Activated CD4-positive, alpha-beta T cell treated with anti-CD3 and anti-CD28 coated beads, Interleukin-2, amount 50 U/mL, for 48 hours (primary cell): ENCODE data around the gene RUFY4.

Experiments used
- DNase-seq, 2 experiments: peaks; one replicate each; pipeline ENCODE4 v3.0.0-alpha.2; 2020

The RUFY4 gene

DNA sequence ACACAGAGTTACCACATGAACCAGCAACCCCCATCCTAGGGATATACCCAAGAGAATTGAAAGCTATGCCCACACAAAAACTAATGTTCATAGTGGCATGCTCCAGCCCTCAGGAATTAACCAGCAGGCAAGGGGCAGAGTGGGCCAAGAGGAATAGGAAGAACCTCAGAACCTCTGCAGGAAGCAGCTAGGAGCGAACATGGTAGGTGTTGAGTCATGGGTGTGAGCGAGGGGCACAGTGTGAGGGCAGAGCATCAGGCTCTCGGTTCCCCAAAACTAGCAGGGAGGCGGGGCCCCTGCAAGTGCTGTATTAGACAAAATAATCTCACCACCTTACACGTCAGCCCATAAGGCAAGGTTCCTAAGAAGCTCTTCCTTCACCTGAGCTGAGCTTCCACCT, 5.6 kb upstream of the RUFY4 start:
- DNase-seq, result no peak

- no peak for DNase-seq
Observed at GRCh38 chr2:218063896-218064295, 5.2 kb upstream of the RUFY4 start.

- DNase-seq, result no peak
Observed at GRCh38 chr2:218065239-218066006, 3.6 kb upstream of the RUFY4 start.

GRCh38 chr2:218066926-218067515, 2.0 kb upstream of the RUFY4 start:
- no peak for DNase-seq

- no peak for DNase-seq
Observed at GRCh38 chr2:218067523-218067922, 1.5 kb upstream of the RUFY4 start.

- no peak for DNase-seq
Observed at GRCh38 chr2:218069606-218070300, 700 bp downstream of the RUFY4 start.

GRCh38 chr2:218070587-218070986, 1.5 kb downstream of the RUFY4 start:
- DNase-seq, result no peak

- DNase-seq, result no peak
Observed at GRCh38 chr2:218071218-218071937, 2.3 kb downstream of the RUFY4 start.

DNA sequence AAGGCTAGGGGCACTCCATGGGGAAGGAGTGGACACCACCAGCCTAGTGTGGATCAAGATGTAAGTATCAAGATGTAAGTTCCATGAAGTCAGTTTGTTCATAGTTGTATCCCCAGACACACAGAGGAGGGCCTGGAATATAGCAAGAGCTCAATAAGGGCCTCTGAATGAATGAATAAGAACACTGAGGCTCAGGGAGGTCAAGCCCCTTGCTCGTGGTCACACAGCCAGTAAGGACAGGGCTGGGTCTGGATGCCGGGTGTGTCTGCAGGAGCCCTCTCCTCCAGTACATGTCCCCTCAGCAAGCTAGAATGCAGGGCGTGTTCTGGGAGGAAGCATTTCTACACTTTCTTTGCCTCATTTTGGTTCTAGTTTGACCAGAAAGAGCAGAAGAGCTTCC, 2.9 kb downstream of the RUFY4 start:
- DNase-seq, result no peak

GRCh38 chr2:218072478-218073024, 3.5 kb downstream of the RUFY4 start:
- no peak for DNase-seq

GRCh38 chr2:218073185-218073584, 4.1 kb downstream of the RUFY4 start:
- no peak for DNase-seq

DNA sequence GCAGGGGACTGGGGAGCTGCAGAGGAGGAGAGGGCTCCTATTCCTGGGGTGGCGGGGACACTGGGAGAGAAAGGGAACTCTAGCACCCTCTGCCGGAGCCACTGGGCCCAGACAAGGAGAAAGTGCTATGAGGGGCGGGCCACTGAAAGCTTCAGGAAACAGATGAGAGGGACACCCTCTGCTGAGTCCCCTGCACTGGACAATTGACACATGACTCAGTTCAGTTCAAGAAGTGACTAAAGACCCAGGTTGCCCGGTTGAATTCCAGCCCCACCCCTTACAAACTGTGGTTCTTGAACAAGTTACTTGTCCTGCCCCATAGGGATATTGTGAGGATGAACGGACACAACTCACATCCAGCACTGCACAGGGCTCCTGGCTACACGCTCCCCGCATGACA, 5.0 kb downstream of the RUFY4 start:
- peak; percentile 33 to 45 for DNase-seq

DNA sequence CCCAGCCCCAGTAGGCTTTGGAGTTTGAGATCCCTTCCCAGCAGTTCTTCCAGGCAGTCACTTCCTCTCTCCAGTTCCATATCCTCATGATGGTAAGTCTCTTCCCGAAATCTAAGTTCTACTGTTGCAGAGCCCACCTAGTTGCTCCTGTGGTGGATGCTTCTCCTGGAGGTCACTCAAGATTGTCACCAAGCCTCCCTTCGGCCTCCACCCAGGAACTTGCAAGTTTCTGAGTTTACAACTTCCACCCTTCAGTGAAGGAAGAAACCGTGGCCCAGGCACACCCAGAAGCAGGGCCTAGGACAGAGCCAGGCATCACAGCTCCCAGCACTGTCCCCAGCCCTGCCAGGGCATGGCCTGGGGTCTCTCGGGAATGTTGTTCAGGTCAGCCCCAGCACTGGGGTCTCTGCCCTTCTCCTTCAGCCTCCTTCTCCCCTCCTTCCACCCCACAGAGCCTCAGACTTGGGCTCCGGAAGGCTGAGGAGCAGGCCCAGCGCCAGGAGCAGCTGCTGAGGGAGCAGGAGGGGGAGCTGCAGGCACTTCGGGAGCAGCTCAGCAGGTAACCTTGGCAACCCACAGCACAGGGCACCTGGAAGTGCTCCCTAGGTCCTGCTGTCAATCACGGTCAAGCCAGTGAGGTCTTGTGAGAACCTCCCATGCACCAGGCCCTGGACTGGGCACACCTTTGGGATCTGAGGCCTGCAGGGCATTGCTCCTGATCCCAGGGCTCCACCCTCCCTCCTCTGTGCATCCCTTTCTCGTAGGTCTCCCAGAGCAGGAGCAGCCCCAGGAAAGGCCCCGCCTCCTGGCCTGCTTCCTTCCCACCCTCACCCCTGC, 7.1 kb downstream of the RUFY4 start:
- no peak for DNase-seq

DNA sequence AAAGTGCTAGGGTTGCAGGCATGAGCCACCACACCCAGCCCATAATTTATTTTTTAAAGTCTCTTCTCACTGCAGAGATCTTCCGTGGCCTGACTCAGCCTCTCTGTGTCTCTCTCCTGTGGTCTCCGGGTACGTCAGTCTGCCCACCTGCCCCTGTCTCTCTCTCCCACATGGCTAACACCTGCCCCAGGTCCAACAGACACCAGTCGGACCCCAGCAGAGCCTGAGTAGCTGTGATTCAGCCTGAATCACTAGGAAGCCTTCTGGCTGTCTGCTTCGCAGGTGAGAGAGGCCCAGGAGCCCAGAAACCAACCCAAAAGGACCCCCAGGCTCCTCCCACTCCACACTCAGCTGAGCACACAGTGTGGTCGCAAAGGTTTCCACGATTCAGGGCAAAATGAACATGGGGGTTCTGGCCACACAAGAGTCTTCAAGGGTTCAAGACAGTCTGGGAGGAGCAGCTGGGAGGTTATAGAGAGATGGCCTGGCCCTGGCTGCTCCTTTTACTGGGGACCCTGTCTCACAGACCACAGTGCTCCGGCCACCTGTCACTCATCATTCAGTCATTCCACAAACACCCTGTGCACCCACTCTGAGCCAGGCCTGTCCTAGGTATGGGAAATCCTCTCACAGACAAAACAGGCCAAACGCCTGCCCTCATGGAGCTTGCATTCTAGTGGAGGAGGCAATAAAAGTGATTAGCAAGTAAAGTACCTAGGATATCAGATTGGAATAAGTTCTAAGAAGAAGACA, 8.6 kb downstream of the RUFY4 start:
- no peak for DNase-seq

GRCh38 chr2:218079943-218080913, 11.2 kb downstream of the RUFY4 start:
- no peak for DNase-seq

- DNase-seq, result no peak
Observed at GRCh38 chr2:218081063-218081462, 12.0 kb downstream of the RUFY4 start.

DNA sequence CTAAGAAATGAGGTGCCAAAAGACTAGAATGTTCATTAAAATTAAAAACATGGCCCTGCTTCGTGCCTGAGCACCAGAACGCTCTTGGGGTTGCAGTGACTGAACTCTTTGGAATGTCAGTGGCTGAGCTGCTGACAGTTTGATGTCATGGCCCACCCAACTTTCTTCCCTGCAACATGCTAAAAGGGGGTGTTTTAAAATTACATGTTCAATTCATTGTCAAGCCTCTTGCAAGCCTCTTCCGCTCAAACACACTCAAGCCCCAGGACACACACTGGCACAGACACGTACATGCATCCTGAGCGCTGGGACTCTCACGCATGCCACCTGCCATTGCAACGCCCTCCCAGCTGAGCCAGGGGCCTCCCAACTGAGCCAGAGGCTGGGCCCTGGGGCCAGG, 12.6 kb downstream of the RUFY4 start:
- DNase-seq, result no peak

DNA sequence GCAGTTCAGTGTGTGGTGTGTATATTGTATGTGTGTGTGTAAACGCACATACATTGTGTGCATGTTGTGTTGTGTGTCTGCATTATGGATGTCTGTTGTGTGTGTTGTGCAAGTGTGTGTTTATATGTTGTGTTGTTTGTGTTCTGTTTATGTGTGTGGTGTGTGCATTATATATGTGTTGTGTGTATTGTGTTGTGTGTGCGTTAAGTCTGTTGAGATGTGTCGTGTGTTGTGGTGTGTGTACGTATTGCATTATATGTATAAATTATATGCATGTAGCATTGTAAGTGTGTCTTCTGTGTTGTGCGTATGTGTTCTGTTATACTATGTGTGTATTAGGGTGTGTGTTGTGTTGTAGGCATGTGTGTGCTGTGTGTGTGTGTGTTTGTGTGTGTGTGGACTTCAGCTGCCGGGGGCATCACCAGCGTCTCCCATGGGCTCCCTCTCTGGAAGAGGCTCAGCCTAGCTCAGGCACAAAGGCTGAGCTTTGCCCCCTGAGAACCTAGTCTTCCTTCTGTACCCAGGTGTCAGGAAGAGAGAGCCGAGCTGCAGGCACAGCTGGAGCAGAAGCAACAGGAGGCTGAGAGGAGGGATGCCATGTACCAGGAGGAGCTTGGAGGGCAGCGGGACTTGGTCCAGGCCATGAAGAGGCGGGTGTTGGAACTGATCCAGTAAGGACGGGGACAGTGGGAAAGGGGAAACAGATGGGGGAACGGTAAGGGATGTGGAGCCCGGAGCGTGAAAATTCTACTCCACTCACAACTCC, 13.7 kb downstream of the RUFY4 start:
- no peak for DNase-seq

GRCh38 chr2:218083352-218083676, 14.3 kb downstream of the RUFY4 start:
- DNase-seq, result no peak

DNA sequence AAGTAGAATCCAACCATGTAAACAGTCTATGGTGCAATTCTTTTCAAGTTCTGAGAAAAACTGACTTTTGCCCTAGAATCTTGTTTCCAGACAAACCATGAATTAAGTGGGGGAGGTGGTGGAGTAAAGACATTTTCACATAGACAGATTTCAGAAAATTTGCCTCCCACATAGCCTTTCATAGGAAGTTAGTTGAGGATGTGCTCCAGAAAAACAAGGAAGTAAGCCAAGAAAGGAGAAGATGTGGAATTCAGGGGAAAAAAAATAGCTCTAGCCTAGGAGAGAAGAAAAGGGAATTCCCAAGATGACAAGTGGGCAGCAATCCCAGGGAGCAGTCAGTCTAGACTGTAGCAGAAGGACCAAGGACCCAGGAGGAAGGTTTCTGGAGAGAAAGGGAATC, 17.4 kb downstream of the RUFY4 start:
- no peak for DNase-seq
